LNCaP clone FGC (cell line): ENCODE measurements around the gene ITPR1.

ENCODE experiments used
- DNase-seq: peaks from one replicate; pipeline ENCODE4 v3.0.0-alpha.2; 2011; ENCODE audit warnings: low read depth
- H3K4me3 ChIP-seq: 2 replicates; pipeline ENCODE4 v1.5.1; 2011; ENCODE audit warnings: mild to moderate bottlenecking, low read depth, low read length, control low read depth
- TF ChIP-seq, protein P1 (sequence below): IDR thresholded peaks from 2 replicates; pipeline ENCODE4 v1.5.1; 2012; ENCODE audit warnings: mild to moderate bottlenecking; ENCODE audit not compliant: control insufficient read depth, insufficient read depth; ENCODE audit errors: extremely low read depth

Gene ITPR1

DNA sequence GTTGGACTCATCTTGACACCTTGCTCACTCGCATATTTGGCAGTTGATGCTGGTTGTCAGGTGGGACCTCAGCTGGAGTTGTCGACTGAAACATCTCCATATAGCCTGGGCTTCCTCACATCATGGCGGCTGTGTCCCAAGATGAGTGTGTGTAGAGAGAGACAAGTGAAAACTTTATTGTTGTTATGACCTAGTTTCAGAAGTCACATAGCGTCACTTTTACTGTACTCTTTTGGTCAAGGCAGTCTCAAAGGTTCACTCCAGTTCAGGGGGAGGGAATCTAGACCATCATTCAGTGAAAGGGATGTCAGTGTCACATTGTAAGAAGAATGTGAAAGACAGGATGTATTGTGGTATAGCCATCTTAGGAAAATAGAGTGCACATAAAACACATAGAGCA, 214.2 kb downstream of the ITPR1 start:
- TF ChIP-seq, protein P1, sequence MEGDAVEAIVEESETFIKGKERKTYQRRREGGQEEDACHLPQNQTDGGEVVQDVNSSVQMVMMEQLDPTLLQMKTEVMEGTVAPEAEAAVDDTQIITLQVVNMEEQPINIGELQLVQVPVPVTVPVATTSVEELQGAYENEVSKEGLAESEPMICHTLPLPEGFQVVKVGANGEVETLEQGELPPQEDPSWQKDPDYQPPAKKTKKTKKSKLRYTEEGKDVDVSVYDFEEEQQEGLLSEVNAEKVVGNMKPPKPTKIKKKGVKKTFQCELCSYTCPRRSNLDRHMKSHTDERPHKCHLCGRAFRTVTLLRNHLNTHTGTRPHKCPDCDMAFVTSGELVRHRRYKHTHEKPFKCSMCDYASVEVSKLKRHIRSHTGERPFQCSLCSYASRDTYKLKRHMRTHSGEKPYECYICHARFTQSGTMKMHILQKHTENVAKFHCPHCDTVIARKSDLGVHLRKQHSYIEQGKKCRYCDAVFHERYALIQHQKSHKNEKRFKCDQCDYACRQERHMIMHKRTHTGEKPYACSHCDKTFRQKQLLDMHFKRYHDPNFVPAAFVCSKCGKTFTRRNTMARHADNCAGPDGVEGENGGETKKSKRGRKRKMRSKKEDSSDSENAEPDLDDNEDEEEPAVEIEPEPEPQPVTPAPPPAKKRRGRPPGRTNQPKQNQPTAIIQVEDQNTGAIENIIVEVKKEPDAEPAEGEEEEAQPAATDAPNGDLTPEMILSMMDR = no peak
- DNase-seq = no peak

DNA sequence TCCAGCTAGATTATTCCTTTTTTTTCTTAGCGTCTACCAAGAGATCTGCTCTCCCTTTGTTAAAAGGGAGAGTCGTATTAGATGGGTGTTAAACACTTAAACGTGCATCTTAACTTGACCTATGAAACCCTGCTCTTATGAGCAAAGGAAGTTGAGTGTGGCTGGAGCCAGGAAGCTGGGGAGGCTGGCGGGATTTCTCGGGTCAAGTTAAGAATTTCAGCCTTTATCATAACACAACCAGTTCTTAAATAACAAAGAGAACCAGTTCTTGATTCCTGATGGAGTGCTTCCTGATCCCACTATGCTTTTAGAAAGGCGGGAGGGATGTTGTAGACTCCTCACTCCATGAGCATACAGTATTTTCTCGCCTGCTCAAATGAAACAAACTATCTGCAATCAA, 215.1 kb downstream of the ITPR1 start:
- no peak for DNase-seq
- H3K4me3 ChIP-seq = no peak overlapping the region
- TF ChIP-seq, protein P1 = no peak

More for the DNA sequence above, 214.2 kb downstream of the ITPR1 start:
- no peak overlapping the region for H3K4me3 ChIP-seq

DNA sequence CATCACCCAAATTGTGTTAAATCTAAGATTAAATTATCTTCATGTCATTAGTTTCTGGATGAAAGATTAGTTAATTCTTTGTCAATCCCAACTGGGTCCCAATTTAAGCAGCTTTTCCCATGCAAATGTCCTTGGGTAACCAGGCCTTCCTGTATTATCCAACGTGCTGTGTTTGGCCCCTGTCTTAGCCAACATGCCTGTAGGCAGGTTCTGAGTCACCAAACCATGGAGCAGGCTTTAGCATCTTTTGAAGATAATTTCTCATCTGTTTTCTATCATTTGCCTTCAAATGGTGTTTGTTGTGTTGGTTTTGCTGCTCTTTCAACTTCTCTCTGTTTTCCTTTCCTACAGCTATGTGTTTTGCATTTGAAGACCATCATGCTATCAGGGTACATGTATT, 216.2 kb downstream of the ITPR1 start:
- TF ChIP-seq, protein P1 = no peak
- DNase-seq = no peak
- no peak overlapping the region for H3K4me3 ChIP-seq

DNA sequence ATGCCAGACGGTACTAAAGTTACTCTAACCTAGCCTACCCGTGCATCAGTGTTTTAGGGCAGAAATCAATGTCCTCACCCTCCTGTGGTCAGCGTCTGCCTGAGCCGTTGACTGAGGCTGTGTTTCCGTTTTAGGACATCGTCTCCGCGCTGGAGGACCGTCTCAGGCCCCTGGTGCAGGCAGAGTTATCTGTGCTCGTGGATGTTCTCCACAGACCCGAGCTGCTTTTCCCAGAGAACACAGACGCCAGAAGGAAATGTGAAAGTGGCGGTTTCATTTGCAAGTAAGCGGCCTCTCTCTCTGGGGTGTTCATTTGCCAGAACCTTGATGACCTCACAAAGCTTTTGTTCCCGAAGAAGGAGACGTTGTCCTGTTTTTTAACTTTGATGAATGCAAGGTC, 217.0 kb downstream of the ITPR1 start:
- TF ChIP-seq, protein P1 = no peak
- no peak overlapping the region for H3K4me3 ChIP-seq
- no peak for DNase-seq

GRCh38 chr3:4711680-4711992, 218.5 kb downstream of the ITPR1 start:
- TF ChIP-seq, protein P1 = no peak
- no peak overlapping the region for H3K4me3 ChIP-seq
- DNase-seq = no peak

GRCh38 chr3:4712109-4712508, 219.0 kb downstream of the ITPR1 start:
- TF ChIP-seq, protein P1 = no peak
- H3K4me3 ChIP-seq = no peak overlapping the region
- no peak for DNase-seq

- no peak for DNase-seq
- TF ChIP-seq, protein P1 = no peak
- no peak overlapping the region for H3K4me3 ChIP-seq
Measured at GRCh38 chr3:4714045-4714444, 220.9 kb downstream of the ITPR1 start.
